Stimulated activated CD8-positive, alpha-beta memory T cell treated with anti-CD3 and anti-CD28 coated beads, Interleukin-7, amount 100 ng/mL, for 24 hours (primary cell): Measurements from ENCODE around the gene MYCT1.

Experiments
- DNase-seq: peaks from one replicate; pipeline ENCODE4 v3.0.0-alpha.2; 2020; ENCODE audit warnings: low read depth

The MYCT1 gene

GRCh38 chr6:152723398-152723797 lies 25.7 kb downstream of the MYCT1 start:
- DNase-seq = no peak

- DNase-seq = no peak
Observed at GRCh38 chr6:152726313-152726712, 28.6 kb downstream of the MYCT1 start.

- DNase-seq = no peak
Observed at GRCh38 chr6:152727507-152727906, 29.8 kb downstream of the MYCT1 start.

GRCh38 chr6:152734630-152735029 lies 36.9 kb downstream of the MYCT1 start:
- no peak for DNase-seq

- DNase-seq = no peak
Observed at GRCh38 chr6:152736687-152737273, 39.1 kb downstream of the MYCT1 start.

GRCh38 chr6:152745509-152746171 lies 47.9 kb downstream of the MYCT1 start:
- DNase-seq = no peak

- DNase-seq = no peak
Observed at GRCh38 chr6:152746172-152746553, 48.5 kb downstream of the MYCT1 start.

- DNase-seq = no peak
Observed at GRCh38 chr6:152748843-152749242, 51.1 kb downstream of the MYCT1 start.

- no peak for DNase-seq
Observed at GRCh38 chr6:152749336-152749735, 51.6 kb downstream of the MYCT1 start.

GRCh38 chr6:152750694-152751093 lies 53.0 kb downstream of the MYCT1 start, which contains the start of gene VIP:
Gene VIP (plus strand): TSS chr6:152750797. CDS start chr6:152752178, 1,381 bp downstream.
- no peak for DNase-seq

GRCh38 chr6:152765331-152765730 lies 67.6 kb downstream of the MYCT1 start:
- no peak for DNase-seq

GRCh38 chr6:152769159-152769558 lies 71.5 kb downstream of the MYCT1 start:
- no peak for DNase-seq

GRCh38 chr6:152769993-152770392 lies 72.3 kb downstream of the MYCT1 start:
- no peak for DNase-seq

GRCh38 chr6:152771061-152771687 lies 73.5 kb downstream of the MYCT1 start:
- DNase-seq = no peak
